Psoas muscle (tissue), 8 donors: ENCODE results near the gene GHRH. TPM values are rescaled to one million over a fixed set of nuclear protein-coding genes. Genes with fewer than 3 reads are reported as not detected.

Source experiments
- ATAC-seq, 4 donors: fragments of 200-7000 bp; cut with Tn5 transposase; one replicate each; pipeline ENCODE4 v1.9.1; 2020; ENCODE audit warnings: moderate library complexity in 3 of 4, mild to moderate bottlenecking in 2 of 4
- DNase-seq, 2 donors: peaks; one replicate each; pipeline ENCODE4 v3.0.0-alpha.2; 2020
- H3K27ac ChIP-seq: fragments of 200-600 bp; one replicate; pipeline ENCODE4 v1.8.0; 2022
- H3K27me3 ChIP-seq, 3 donors: fragments of 200-600 bp in 1 of 3; one replicate each; pipeline versions ENCODE4 v1.6.1 to v1.8.0; 2013 to 2022; ENCODE audit warnings: low read length in 2 of 3, mild to moderate bottlenecking in 2 of 3, moderate library complexity in 1 of 3; ENCODE audit not compliant: insufficient read depth in 3 of 3
- H3K36me3 ChIP-seq, 2 donors: fragments of 200-600 bp in 1 of 2; one replicate each; pipeline versions ENCODE4 v1.6.1 to v1.8.0; 2013 to 2022; ENCODE audit warnings: low read depth in 1 of 2, mild to moderate bottlenecking in 1 of 2, moderate library complexity in 1 of 2; ENCODE audit not compliant: insufficient read depth in 1 of 2
- H3K4me1 ChIP-seq: fragments of 200-600 bp; one replicate; pipeline ENCODE4 v1.8.0; 2022
- H3K4me3 ChIP-seq: fragments of 200-600 bp; one replicate; pipeline ENCODE4 v1.8.0; 2022; ENCODE audit warnings: mild to moderate bottlenecking
- H3K9me3 ChIP-seq: fragments of 200-600 bp; one replicate; pipeline ENCODE4 v1.8.0; 2022
- CTCF ChIP-seq: fragments of 200-600 bp; IDR thresholded peaks from one replicate; pipeline ENCODE4 v1.8.0; 2022; ENCODE audit warnings: antibody characterized with exemption
- WGBS, 3 donors: extraction: QIAGEN DNeasy Blood & Tissue Kit; methylation state at CpG; one replicate each; pipeline versions ENCODE4 v1.1.6 to v1.1.7; 2013; 5-methylcytosine and 5-hydroxymethylcytosine counted together
- intact Hi-C, 2 donors: fragments of 100-400 bp; cut with DNase I; formaldehyde crosslinking; loops; one replicate each; pipeline versions ENCODE4 v1.11.0 to v1.14.2; 2022
- polyA plus RNA-seq, 3 donors: library from polyadenylated mRNA; stranded (reverse); fragments of 200-250 nt; gene quantifications; one replicate each; pipeline ENCODE4 v1.2.3, GENCODE V29; 2013
- total RNA-seq, 4 donors: library from RNA; stranded (reverse); fragmentation: NEBNext Ultra II Directional in 2 of 4; extraction: Animal tissue kit (Norgen Biotek cat#: 25700) in 2 of 4; gene quantifications; one replicate each; pipeline versions ENCODE4 v1.2.1 to v1.2.4, GENCODE V29; 2021 to 2023
- donor health status: healthy with polysubstance abuse.
- donor health status: DM: no; HTN: no; CAD: no; lungs with moderate emphysema.
- donor health status: Bipolar disorder and iron deficiency.
- donor health status: healthy.
- donor health status: DM: yes; HTN: yes; CAD: no.
- donor health status: DM: no; HTN: no; CAD: no.
- donor health status: DM: no; HTN: no; CAD: no.
- donor health status: DM: yes; HTN: yes; CAD: no.

The GHRH gene
- total and polyA plus RNA-seq, 7 donors, result not detected

GRCh38 chr20:37209193-37209592 lies 52.4 kb downstream of the GHRH start:
- H3K9me3 ChIP-seq, result no peaks in the 10 kb centered on the region
- no peak for TF ChIP-seq CTCF
- DNase-seq (no peak), ATAC-seq (peak in 1 of 4 donors; percentile 20)
- H3K4me3 ChIP-seq, result no peak overlapping the region
- peaks cover 14 to 99% of the 10 kb centered on the region in 2 donors for H3K36me3 ChIP-seq
- H3K27ac ChIP-seq, result no peak overlapping the region
- WGBS, 3 donors, result 94 to 100% (median 98%) methylated on average over 3 of the region's 3 CpGs
- peaks cover 4% of the 10 kb centered on the region for H3K4me1 ChIP-seq
- intact Hi-C loops, result no loop called here
- H3K27me3 ChIP-seq, result no peaks in the 10 kb centered on the region

- H3K27ac ChIP-seq, result no peak overlapping the region
- TF ChIP-seq CTCF, result no peak
- intact Hi-C loops, result no loop called here
- H3K27me3 ChIP-seq, result no peaks in the 10 kb centered on the region
- no peak for DNase-seq
- H3K9me3 ChIP-seq, result no peaks in the 10 kb centered on the region
- H3K4me1 ChIP-seq, result peaks cover 8% of the 10 kb centered on the region
- H3K4me3 ChIP-seq, result no peak overlapping the region
- H3K36me3 ChIP-seq, result peaks cover 13 to 97% of the 10 kb centered on the region in 2 donors
- ATAC-seq, result no peak
- WGBS, 3 donors, result 73 to 89% (median 76%) methylated on average over 11 of the region's 11 CpGs
Measured at GRCh38 chr20:37207171-37207570, 54.4 kb downstream of the GHRH start.

- Histone ChIP-seq H3K27ac (no peak overlapping the region), H3K36me3 (peaks cover 13 to 98% of the 10 kb centered on the region in 2 donors), H3K4me3 (no peak overlapping the region), H3K9me3 (no peaks in the 10 kb centered on the region), H3K27me3 (no peaks in the 10 kb centered on the region), H3K4me1 (peaks cover 14% of the 10 kb centered on the region)
- intact Hi-C loops, result no loop called here
- TF ChIP-seq CTCF, result no peak
- ATAC-seq (no peak), DNase-seq (no peak)
- 63 to 66% (median 65%) methylated on average over 2 of the region's 2 CpGs for WGBS, 3 donors
Measured at GRCh38 chr20:37205794-37206193, 55.8 kb downstream of the GHRH start.

GRCh38 chr20:37205130-37205529 lies 56.5 kb downstream of the GHRH start:
- intact Hi-C loops, result no loop called here
- no peak for DNase-seq
- no peak overlapping the region for H3K4me3 ChIP-seq
- 86 to 93% (median 88%) methylated on average over 6 of the region's 6 CpGs for WGBS, 3 donors
- no peaks in the 10 kb centered on the region for H3K9me3 ChIP-seq
- H3K4me1 ChIP-seq, result peaks cover 14% of the 10 kb centered on the region
- H3K27me3 ChIP-seq, result no peaks in the 10 kb centered on the region
- no peak overlapping the region for H3K27ac ChIP-seq
- no peak for TF ChIP-seq CTCF
- ATAC-seq, result no peak
- H3K36me3 ChIP-seq, result peaks cover 16 to 98% of the 10 kb centered on the region in 2 donors

- 53 to 72% (median 68%) methylated on average over 3 of the region's 3 CpGs for WGBS, 3 donors
- Histone ChIP-seq H3K4me1 (peaks cover 21% of the 10 kb centered on the region), H3K27me3 (no peaks in the 10 kb centered on the region), H3K27ac (no peak overlapping the region), H3K4me3 (no peak overlapping the region), H3K9me3 (no peaks in the 10 kb centered on the region), H3K36me3 (peaks cover 21 to 98% of the 10 kb centered on the region in 2 donors)
- DNase-seq (no peak), ATAC-seq (no peak)
- TF ChIP-seq CTCF, result no peak
- intact Hi-C loops, result no loop called here
Measured at GRCh38 chr20:37204056-37204455, 57.6 kb downstream of the GHRH start.
